H1 (cell line): ENCODE measurements around the gene CAMKMT. TPM values are rescaled to one million over a fixed set of nuclear protein-coding genes. Genes with fewer than 3 reads are reported as not detected.
"Not testable (repeated sequence)": the region's sequence is repeated elsewhere in the genome, so short reads cannot be mapped to it uniquely, and the experiment has no call there.

ENCODE experiments used
- CTCF ChIA-PET: fragments of 300-600 bp; sonication (Branson Sonifier 250); formaldehyde crosslinking; loops from one replicate; lab custom pipeline; 2021; ENCODE audit not compliant: partially characterized antibody; lab: Charles Lee
- POLR2A ChIA-PET: fragments of 300-600 bp; sonication (Branson Sonifier 250); formaldehyde crosslinking; loops from one replicate; lab custom pipeline; 2021; ENCODE audit warnings: inconsistent platforms; ENCODE audit not compliant: partially characterized antibody; lab: Charles Lee
- DNase-seq, 2 experiments: peaks; one replicate each; pipeline versions ENCODE4 v3.0.0 to v3.0.0-alpha.2; 2010 to 2022; ENCODE audit warnings: low spot score in 2 of 2, low read depth in 1 of 2, mixed read lengths in 1 of 2
- FAIRE-seq: peaks from 2 replicates; lab custom pipeline; 2011; peaks lifted over from hg19 to GRCh38; lab: Jason Lieb, UNC
- H2AFZ ChIP-seq: 2 replicates; pipeline ENCODE4 v1.8.1; 2012; ENCODE audit warnings: low read length, inconsistent platforms
- H2AK5ac ChIP-seq: 2 replicates; pipeline ENCODE4 v1.6.1; 2013; ENCODE audit warnings: low read depth, low read length
- H2BK120ac ChIP-seq: replicated peaks from 2 replicates; pipeline ENCODE3; 2013; ENCODE audit warnings: low read depth, low read length, inconsistent platforms
- H2BK12ac ChIP-seq: 2 replicates; pipeline ENCODE4 v1.6.1; 2013; ENCODE audit warnings: low read depth, low read length
- H2BK15ac ChIP-seq: 2 replicates; pipeline ENCODE4 v1.6.1; 2013; ENCODE audit warnings: low read length
- H2BK20ac ChIP-seq: 2 replicates; pipeline ENCODE4 v1.6.1; 2013; ENCODE audit warnings: low read length
- H2BK5ac ChIP-seq: 2 replicates; pipeline ENCODE4 v1.6.1; 2013; ENCODE audit warnings: low read depth, low read length
- H3K14ac ChIP-seq: 2 replicates; pipeline ENCODE4 v1.6.1; 2013; ENCODE audit warnings: inconsistent platforms; ENCODE audit not compliant: insufficient read length
- H3K18ac ChIP-seq: 2 replicates; pipeline ENCODE4 v1.6.1; 2013; ENCODE audit warnings: low read length; ENCODE audit errors: extremely low read depth
- H3K23ac ChIP-seq: 2 replicates; pipeline ENCODE4 v1.6.1; 2013; ENCODE audit warnings: inconsistent platforms; ENCODE audit not compliant: insufficient read length
- H3K23me2 ChIP-seq: 2 replicates; pipeline ENCODE4 v1.6.1; 2013; ENCODE audit warnings: low read depth, low read length
- H3K27ac ChIP-seq: 2 replicates; pipeline ENCODE4 v1.6.1; 2011; ENCODE audit warnings: low read depth, low read length, inconsistent platforms
- H3K27me3 ChIP-seq, 4 experiments: replicated peaks in 1 of 4; 1 replicate in 1 of 4; 2 replicates in 3 of 4; pipeline versions ENCODE4 v1.6.1 to v1.8.1; 2011 to 2013; ENCODE audit warnings: low read length in 3 of 4, mild to moderate bottlenecking in 3 of 4, inconsistent platforms in 2 of 4, mixed read lengths in 2 of 4, moderate library complexity in 1 of 4; ENCODE audit not compliant: control insufficient read depth in 3 of 4, insufficient read depth in 3 of 4; ENCODE audit errors: extremely low read depth in 1 of 4
- H3K36me3 ChIP-seq, 4 experiments: 2 replicates each; pipeline versions ENCODE4 v1.6.1 to v1.8.1; 2011 to 2013; ENCODE audit warnings: mild to moderate bottlenecking in 4 of 4, low read length in 3 of 4, moderate library complexity in 2 of 4, control low read depth in 1 of 4, inconsistent platforms in 1 of 4; ENCODE audit not compliant: insufficient read depth in 4 of 4, control insufficient read depth in 2 of 4
- H3K4ac ChIP-seq: replicated peaks from 2 replicates; pipeline ENCODE3; 2013; ENCODE audit warnings: low read length, low read depth, mixed read lengths, inconsistent platforms; ENCODE audit not compliant: insufficient read length
- H3K4me1 ChIP-seq, 4 experiments: replicated peaks in 1 of 4; 1 replicate in 1 of 4; 2 replicates in 3 of 4; pipeline versions ENCODE4 v1.6.1 to v1.8.1; 2011 to 2013; ENCODE audit warnings: low read length in 3 of 4, inconsistent platforms in 2 of 4, mixed read lengths in 1 of 4; ENCODE audit not compliant: insufficient read depth in 4 of 4, control insufficient read depth in 3 of 4
- H3K4me2 ChIP-seq, 2 experiments: 2 replicates each; pipeline versions ENCODE4 v1.6.1 to v1.8.1; 2011 to 2013; ENCODE audit warnings: low read depth in 2 of 2, low read length in 2 of 2, control low read depth in 1 of 2, inconsistent platforms in 1 of 2, mild to moderate bottlenecking in 1 of 2; ENCODE audit not compliant: insufficient read depth in 1 of 2
- H3K4me3 ChIP-seq, 4 experiments: fragments of 200-600, 300-600 bp in 1 of 4; sonication (generic), shearing (Covaris generic), sonication (Bioruptor Twin) in 1 of 4; 2 replicates each; pipeline versions ENCODE4 v1.5.1 to v1.8.1; 2011 to 2016; ENCODE audit warnings: low read length in 4 of 4, low read depth in 3 of 4, control low read depth in 2 of 4, inconsistent platforms in 2 of 4, mild to moderate bottlenecking in 2 of 4, mixed read lengths in 1 of 4, moderate library complexity in 1 of 4; ENCODE audit not compliant: insufficient read depth in 2 of 4; ENCODE audit errors: extremely low read depth in 1 of 4
- H3K56ac ChIP-seq: replicated peaks from 2 replicates; pipeline ENCODE3; 2013; ENCODE audit warnings: low read depth, mild to moderate bottlenecking, mixed read lengths, low read length, inconsistent platforms; ENCODE audit not compliant: insufficient read length
- H3K79me1 ChIP-seq: 2 replicates; pipeline ENCODE4 v1.6.1; 2013; ENCODE audit warnings: low read depth, low read length, control low read depth
- H3K79me2 ChIP-seq, 2 experiments: 2 replicates each; pipeline versions ENCODE4 v1.6.1 to v1.8.1; 2012 to 2013; ENCODE audit warnings: low read length in 2 of 2, mild to moderate bottlenecking in 2 of 2, inconsistent platforms in 1 of 2; ENCODE audit not compliant: insufficient read depth in 2 of 2, control insufficient read depth in 1 of 2
- H3K9ac ChIP-seq, 4 experiments: replicated peaks in 1 of 4; 1 replicate in 1 of 4; 2 replicates in 3 of 4; pipeline versions ENCODE4 v1.6.1 to v1.8.1; 2011 to 2013; ENCODE audit warnings: low read depth in 3 of 4, low read length in 3 of 4, control low read depth in 2 of 4, mild to moderate bottlenecking in 2 of 4, moderate library complexity in 2 of 4, inconsistent platforms in 1 of 4; ENCODE audit errors: extremely low read depth in 1 of 4
- H3K9me3 ChIP-seq, 2 experiments: 2 replicates each; pipeline versions ENCODE4 v1.6.1 to v1.8.1; 2012 to 2013; ENCODE audit warnings: mild to moderate bottlenecking in 2 of 2, moderate library complexity in 2 of 2, control low read depth in 1 of 2, inconsistent platforms in 1 of 2, low read depth in 1 of 2, low read length in 1 of 2, mixed read lengths in 1 of 2; ENCODE audit not compliant: insufficient read depth in 2 of 2
- H4K20me1 ChIP-seq, 2 experiments: replicated peaks in 1 of 2; 2 replicates each; pipeline versions ENCODE3 to v1.8.1; 2011 to 2013; ENCODE audit warnings: inconsistent platforms in 2 of 2, low read length in 2 of 2, mild to moderate bottlenecking in 1 of 2; ENCODE audit not compliant: insufficient read depth in 2 of 2, control insufficient read depth in 1 of 2
- H4K5ac ChIP-seq: 2 replicates; pipeline ENCODE4 v1.6.1; 2013; ENCODE audit warnings: low read length, low read depth, mixed read lengths, inconsistent platforms; ENCODE audit not compliant: insufficient read length
- H4K8ac ChIP-seq: 2 replicates; pipeline ENCODE4 v1.8.0; 2013; ENCODE audit warnings: mild to moderate bottlenecking, moderate library complexity, low read length, inconsistent platforms; ENCODE audit not compliant: insufficient read depth; ENCODE audit errors: extremely low read depth
- H4K91ac ChIP-seq: replicated peaks from 2 replicates; pipeline ENCODE3; 2013; ENCODE audit warnings: low read length, mixed read lengths, inconsistent platforms; ENCODE audit not compliant: insufficient read length
- WGBS, 2 experiments: shearing (Covaris generic) in 1 of 2; methylation state at CpG; one replicate each; pipeline versions ENCODE4 v1.1.6 to v1.1.7; 2013 to 2015; ENCODE audit warnings: low lambda C conversion rate in 2 of 2, mixed read lengths in 2 of 2, inconsistent platforms in 1 of 2, low coverage in 1 of 2, missing lambda C conversion rate in 1 of 2; ENCODE audit not compliant: insufficient replicate concordance in 2 of 2, insufficient coverage in 1 of 2, insufficient read length in 1 of 2; ENCODE audit errors: extremely low coverage in 1 of 2, missing lambda C conversion rate in 1 of 2; 5-methylcytosine and 5-hydroxymethylcytosine counted together
- polyA plus RNA-seq, 7 experiments: library from polyadenylated mRNA; depleted of rRNA in 3 of 7; stranded (reverse) in 5 of 7; unstranded in 2 of 7; fragments of >200 nt in 5 of 7; fragments of 200-250 nt in 2 of 7; gene quantifications; 1 replicate in 5 of 7; 2 replicates in 1 of 7; 4 replicates in 1 of 7; pipeline versions ENCODE4 v1.2.1 to v1.2.3, GENCODE V29; 2011 to 2013; ENCODE audit warnings: missing spikeins in 2 of 7, mixed read lengths in 2 of 7
- total RNA-seq: library from RNA; stranded (reverse); fragmentation: NEBNext Ultra II Directional; extraction: Animal tissue kit (Norgen Biotek cat#: 25700); gene quantifications from 2 replicates; pipeline ENCODE4 v1.2.1, GENCODE V29; 2021

CAMKMT gene
- total and polyA plus RNA-seq, 2 of the 8 experiments (the other 6 are each of a cell fraction or from before 2014, with no cell fraction given) = 14.7 to 22.4 TPM

DNA sequence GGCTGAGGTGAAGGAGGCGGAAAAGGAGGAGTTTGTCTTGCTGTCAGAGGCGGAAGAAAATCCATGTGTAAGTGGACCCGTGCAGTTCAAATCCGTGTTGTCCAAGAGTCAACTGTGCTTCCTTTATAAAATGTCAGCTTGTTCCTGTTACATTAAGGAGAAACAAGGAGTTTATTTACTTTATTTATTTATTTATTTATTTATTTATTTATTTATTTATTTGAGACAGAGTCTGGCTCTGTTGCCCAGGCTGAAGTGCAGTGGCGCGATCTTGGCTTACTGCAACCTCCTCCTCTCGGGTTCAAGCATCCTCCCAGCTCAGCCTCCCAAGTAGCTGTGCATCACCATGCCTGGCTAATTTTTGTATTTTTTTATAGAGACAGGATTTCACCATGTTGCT lies 143.9 kb downstream of the CAMKMT start:
- FAIRE-seq, H3K36me3 ChIP-seq, H4K91ac ChIP-seq, H3K79me2 ChIP-seq, H4K5ac ChIP-seq, POLR2A ChIA-PET, H2BK20ac ChIP-seq, H3K56ac ChIP-seq, H2BK5ac ChIP-seq, H3K18ac ChIP-seq, H3K4me3 ChIP-seq, H3K9me3 ChIP-seq, H4K8ac ChIP-seq, H3K14ac ChIP-seq, H3K9ac ChIP-seq, H3K23ac ChIP-seq, H3K27ac ChIP-seq, H2BK120ac ChIP-seq, H3K23me2 ChIP-seq, H2BK12ac ChIP-seq, H2AFZ ChIP-seq, H3K79me1 ChIP-seq, DNase-seq, H2BK15ac ChIP-seq, H3K4ac ChIP-seq, H2AK5ac ChIP-seq, H4K20me1 ChIP-seq, H3K27me3 ChIP-seq, H3K4me2 ChIP-seq: not testable (repeated sequence)
- CTCF ChIA-PET = interaction anchor here (1.0 to 2.0 kb wide), 2 partner anchors 15 to 26 kb away, joined by 3 to 9 read pairs; no protein-coding TSS in a partner anchor
- WGBS, 2 experiments = 96% methylated on average over 7 of the region's 7 CpGs; no CpG with 5 or more reads in 1 of the 2 experiments
- H3K4me1 ChIP-seq = peaks cover 0 to 17% (median 2%) of the 10 kb centered on the region in 4 experiments; a peak in 3 of 7 replicates
